ENCODE results near the gene TNFRSF4. TPM values are rescaled to one million over a fixed set of nuclear protein-coding genes. Genes with fewer than 3 reads are reported as not detected.

The TNFRSF4 gene
- total RNA-seq, 4 donors from 2014 or later: 2.4 to 10.7 (median 5.9) TPM

GRCh38 chr1:1236945-1237873, 23.3 kb upstream of the TNFRSF4 start:
- ATAC-seq (ENCODE audit: low FRiP score) (no peak), DNase-seq (ENCODE audit: low spot score) (no peak)
- TF ChIP-seq CTCF (IDR thresholded peaks at IDR 0.05): no peak

GRCh38 chr1:1236176-1236763, 22.3 kb upstream of the TNFRSF4 start:
- TF ChIP-seq CTCF (IDR thresholded peaks at IDR 0.05): no peak
- DNase-seq (ENCODE audit: low spot score) (no peak), ATAC-seq (ENCODE audit: low FRiP score) (no peak)

DNA sequence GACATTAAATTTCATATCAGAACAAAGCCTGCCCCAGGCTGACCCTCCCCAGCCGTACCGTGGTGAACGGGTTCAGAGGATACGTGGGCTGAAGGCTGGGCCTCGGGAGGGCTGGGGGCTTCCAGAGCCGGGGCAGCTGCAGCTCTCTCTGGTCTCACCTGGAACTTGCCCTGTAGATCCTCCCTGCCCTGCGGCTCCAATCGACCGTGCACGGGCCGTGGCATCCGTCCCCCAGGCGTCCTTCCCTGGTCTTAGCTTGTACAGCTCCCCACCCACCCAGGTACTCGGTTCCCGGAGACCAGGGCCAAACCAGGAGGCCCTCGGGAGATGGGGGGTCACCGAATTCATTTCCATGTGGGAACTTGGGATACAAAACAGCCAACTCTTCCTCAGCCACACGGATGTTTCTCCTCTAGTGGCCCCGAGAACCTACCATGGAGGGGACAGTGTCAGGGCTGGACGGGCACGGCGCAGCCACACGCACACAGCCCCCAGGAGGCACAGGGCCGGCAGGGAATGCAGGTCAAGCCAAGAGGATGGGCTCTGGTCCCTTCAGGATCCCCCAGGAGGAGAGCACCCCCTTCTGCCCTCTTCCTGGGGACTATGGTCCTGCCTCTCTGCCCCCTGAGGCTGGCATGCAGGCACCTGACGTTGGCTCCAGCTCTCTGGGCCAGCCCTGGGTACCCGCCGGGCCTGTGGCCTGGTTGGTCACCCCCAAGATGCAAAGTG, 21.2 kb upstream of the TNFRSF4 start:
- no peak for DNase-seq (ENCODE audit: low spot score)
- no peak for TF ChIP-seq CTCF (IDR thresholded peaks at IDR 0.05)
- ATAC-seq (ENCODE audit: low FRiP score): no peak

DNA sequence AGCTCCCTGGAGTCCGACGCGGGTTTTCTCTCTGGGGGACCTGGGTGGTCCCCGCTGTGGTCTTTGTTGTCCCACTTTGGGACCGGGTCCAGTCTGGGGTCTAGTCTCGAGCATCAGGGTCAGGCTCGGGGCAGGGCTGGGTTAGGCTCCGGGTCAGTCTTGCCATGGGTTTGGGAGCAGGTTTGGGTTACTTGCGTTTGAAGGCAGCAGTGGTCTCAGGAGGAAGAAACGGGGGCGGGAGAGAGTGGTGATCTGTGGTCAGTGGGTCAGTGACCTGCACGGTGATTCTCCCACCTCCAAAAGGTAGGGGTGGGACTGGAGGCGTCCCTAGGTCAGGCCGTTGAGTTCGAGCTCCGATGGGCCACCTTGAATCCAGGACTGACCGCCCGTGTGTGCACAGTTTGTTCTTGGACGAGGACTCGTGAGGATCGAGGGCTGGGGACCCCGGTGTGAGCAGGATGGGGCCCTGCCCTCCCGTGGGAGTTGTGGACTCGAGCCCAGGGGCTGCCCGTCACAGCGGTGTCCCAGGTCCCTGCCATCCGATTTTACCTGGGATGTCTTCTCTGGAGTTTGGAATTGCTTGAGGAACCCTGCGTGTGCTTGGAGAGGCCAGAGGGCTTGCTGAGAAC, 20.3 kb upstream of the TNFRSF4 start:
- TF ChIP-seq CTCF (IDR thresholded peaks at IDR 0.05): no peak
- no peak for DNase-seq (ENCODE audit: low spot score)
- no peak for ATAC-seq (ENCODE audit: low FRiP score)

GRCh38 chr1:1233567-1233892, 19.6 kb upstream of the TNFRSF4 start:
- ATAC-seq (ENCODE audit: low FRiP score) (no peak), DNase-seq (ENCODE audit: low spot score) (no peak)
- no peak for TF ChIP-seq CTCF (IDR thresholded peaks at IDR 0.05)

GRCh38 chr1:1232796-1233566, 19.0 kb upstream of the TNFRSF4 start:
- DNase-seq (ENCODE audit: low spot score) (no peak), ATAC-seq (ENCODE audit: low FRiP score) (no peak)
- no peak for TF ChIP-seq CTCF (IDR thresholded peaks at IDR 0.05)

All from omental fat pad (tissue), 4 donors.